Cardiac septum (tissue), 1 donor: ENCODE results near the gene LRIT1. TPM values are rescaled to one million over a fixed set of nuclear protein-coding genes. Genes with fewer than 3 reads are reported as not detected.
A peak's percentile ranks its signal among the peaks of the same experiment; 100 is the strongest.

ENCODE experiments used
- DNase-seq: peaks from one replicate; pipeline ENCODE4 v3.0.0-alpha.2; 2020; ENCODE audit warnings: low spot score
- intact Hi-C: fragments of 100-400 bp; cut with DNase I; formaldehyde crosslinking; loops from one replicate; pipeline ENCODE4 v1.14.0; 2022
- total RNA-seq: library from RNA; stranded (reverse); fragmentation: NEBNext Ultra II Directional; extraction: Animal tissue kit (Norgen Biotek cat#: 25700); gene quantifications from one replicate; pipeline ENCODE4 v1.2.1, GENCODE V29; 2021
- donor health status: DM: no; HTN: no; CAD: no.

The LRIT1 gene
- total RNA-seq, 1 donor from 2014 or later, result not detected

GRCh38 chr10:84196941-84197340, 44.4 kb downstream of the LRIT1 start:
- DNase-seq, result no peak
- intact Hi-C loops, result loop anchor here (5.0 kb wide), 1 partner anchor 50 kb away; no protein-coding TSS in a partner anchor

DNA sequence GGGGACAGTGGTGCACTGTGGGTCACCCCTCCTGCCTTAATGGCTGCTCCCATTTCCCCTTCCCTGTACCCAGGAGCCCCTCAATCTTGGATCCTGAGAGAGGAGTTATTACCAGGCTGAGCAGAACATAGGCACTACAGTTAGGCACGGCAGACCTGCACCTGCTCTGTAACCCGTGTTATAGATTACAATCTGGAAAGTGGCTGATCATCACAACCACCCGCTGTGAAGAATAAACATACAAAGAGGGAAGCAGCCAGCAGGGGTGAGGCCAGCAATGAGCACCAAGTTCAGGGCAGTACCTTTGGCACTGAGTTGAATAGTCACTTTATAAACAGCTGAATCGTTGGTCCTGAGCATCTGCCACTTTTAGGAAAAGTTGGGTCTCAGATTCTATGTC, 45.3 kb downstream of the LRIT1 start:
- no peak for DNase-seq
- intact Hi-C loops, result loop anchor here (5.0 kb wide), 1 partner anchor 49 kb away; no protein-coding TSS in a partner anchor

- intact Hi-C loops, result loop anchor here (5.0 kb wide), 1 partner anchor 48 kb away; no protein-coding TSS in a partner anchor
- DNase-seq, result no peak
These were observed 46.1 kb downstream of the LRIT1 start for GRCh38 chr10:84195044-84195830.

- no peak for DNase-seq
- intact Hi-C loops, result loop anchor here (5.0 kb wide), 1 partner anchor 47 kb away; no protein-coding TSS in a partner anchor
These were observed 46.8 kb downstream of the LRIT1 start, which contains the start of gene CDHR1 for GRCh38 chr10:84194424-84195043. Gene CDHR1, plus strand, starts transcription at chr10:84194537. Its CDS starts 224 bp downstream, at chr10:84194761.

DNA sequence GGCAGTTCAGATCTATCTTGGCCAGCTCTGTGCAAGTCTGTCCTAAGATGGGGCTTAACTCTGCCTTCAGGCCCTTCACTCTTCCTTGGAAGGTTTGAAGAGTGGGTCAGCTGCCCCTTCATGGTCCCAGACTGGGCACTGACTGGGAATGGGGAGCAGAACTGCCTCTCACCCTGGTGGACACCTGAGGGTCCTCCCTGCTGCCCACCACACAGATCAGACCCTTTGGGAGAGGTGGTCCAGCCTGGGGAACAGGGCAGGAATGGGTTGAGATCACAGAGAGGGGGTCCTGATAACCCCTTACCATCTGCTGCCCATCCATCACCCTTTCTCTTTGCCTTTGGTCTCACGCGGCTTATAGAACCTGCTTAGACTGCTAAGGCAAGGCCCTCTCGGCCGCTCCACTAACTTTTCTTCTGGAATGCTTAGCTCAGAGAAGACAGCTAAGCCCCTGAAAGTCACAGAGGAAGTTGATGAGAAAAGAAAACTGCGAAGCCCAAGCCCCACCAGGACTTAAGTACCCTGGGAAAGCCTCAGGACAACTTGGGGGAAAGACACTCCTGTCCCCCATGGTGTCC, 47.4 kb downstream of the LRIT1 start:
- intact Hi-C loops, result no loop called here
- peak; percentile 31 for DNase-seq

DNA sequence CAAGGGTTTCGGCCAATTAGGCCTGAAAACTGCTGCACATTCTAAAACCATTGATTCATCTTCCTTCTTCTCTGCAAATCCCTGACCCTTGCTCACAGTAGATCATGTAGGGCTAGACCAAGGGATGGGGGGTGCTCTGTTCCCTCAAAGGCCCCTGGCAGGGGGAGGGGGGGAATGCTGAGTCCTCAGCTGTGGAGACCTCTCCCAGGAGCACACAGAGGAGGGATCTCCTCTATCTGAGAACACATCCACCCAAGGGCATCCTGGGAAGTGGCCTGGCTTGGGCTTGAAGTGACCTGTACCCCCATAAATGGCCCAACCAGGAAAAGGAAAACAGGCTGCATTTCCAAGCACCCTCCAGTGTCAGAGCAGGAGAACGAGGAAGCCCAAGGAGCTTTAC, 48.0 kb downstream of the LRIT1 start:
- DNase-seq, result no peak
- intact Hi-C loops, result no loop called here

GRCh38 chr10:84191106-84191505, 50.2 kb downstream of the LRIT1 start:
- peak; percentile 12 for DNase-seq
- intact Hi-C loops, result no loop called here

DNA sequence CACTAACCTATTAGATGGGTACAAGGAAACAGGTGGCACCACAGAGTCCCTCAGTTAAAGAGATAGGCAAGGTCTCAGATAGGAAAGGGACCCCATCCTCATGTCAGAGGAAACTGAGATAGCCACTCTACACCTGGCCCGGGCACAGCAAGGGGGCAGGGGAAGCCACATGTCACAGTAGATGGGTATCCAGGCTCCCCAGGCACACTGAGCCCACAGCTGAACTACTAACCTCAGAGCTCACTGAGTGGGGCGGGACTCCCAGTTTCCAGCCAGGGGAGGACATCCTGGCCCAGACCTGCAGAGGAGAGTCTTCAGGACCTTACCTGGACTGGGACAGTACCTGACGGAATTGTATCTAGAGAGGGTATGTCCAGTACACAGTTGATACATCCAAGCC, 50.7 kb downstream of the LRIT1 start:
- intact Hi-C loops, result no loop called here
- DNase-seq, result no peak

GRCh38 chr10:84188815-84189214, 52.5 kb downstream of the LRIT1 start:
- intact Hi-C loops, result no loop called here
- peak; percentile 47 for DNase-seq

GRCh38 chr10:84185526-84186175, 55.7 kb downstream of the LRIT1 start:
- intact Hi-C loops, result no loop called here
- DNase-seq, result peak; percentile 64

- intact Hi-C loops, result no loop called here
These were observed 56.8 kb downstream of the LRIT1 start for GRCh38 chr10:84184517-84184916.

GRCh38 chr10:84181631-84182030, 59.7 kb downstream of the LRIT1 start:
- intact Hi-C loops, result no loop called here

More at GRCh38 chr10:84184517-84184916, 56.8 kb downstream of the LRIT1 start:
- DNase-seq, result peak; percentile 39

More at GRCh38 chr10:84181631-84182030, 59.7 kb downstream of the LRIT1 start:
- no peak for DNase-seq

Other genes with a start within 250 kb of the LRIT1 start
- 395 TPM for gene GHITM, start 102.0 kb downstream of the LRIT1 start, total RNA-seq
- not detected for gene GPR15LG, start 67.7 kb downstream of the LRIT1 start, total RNA-seq
- gene CDHR1, start 47.0 kb downstream of the LRIT1 start, total RNA-seq, result 1.3 TPM
- not detected for gene LRIT2, start 16.0 kb downstream of the LRIT1 start, total RNA-seq
- gene RGR, start 3.5 kb upstream of the LRIT1 start, total RNA-seq, result not detected
- gene CCSER2, start 87.0 kb upstream of the LRIT1 start, total RNA-seq, result 193 TPM